Nephron (organoid): ENCODE data around the gene TSPAN14.
A peak's percentile ranks its signal among the peaks of the same experiment; 100 is the strongest.

ENCODE experiments used
- H3K27ac Mint-ChIP-seq, 3 experiments: 2 replicates each; pipeline ENCODE4 v1.8.0; 2020; ENCODE audit warnings: mixed read lengths in 3 of 3, mild to moderate bottlenecking in 2 of 3, moderate library complexity in 1 of 3
- H3K27me3 Mint-ChIP-seq: 2 replicates; pipeline ENCODE4 v1.8.0; 2021; ENCODE audit warnings: low read depth, mild to moderate bottlenecking, moderate library complexity, mixed read lengths
- H3K36me3 Mint-ChIP-seq: 2 replicates; pipeline ENCODE4 v1.8.0; 2020; ENCODE audit warnings: low read depth, mixed read lengths
- H3K4me1 Mint-ChIP-seq: 2 replicates; pipeline ENCODE4 v1.8.0; 2020; ENCODE audit warnings: mixed read lengths
- H3K4me3 Mint-ChIP-seq, 3 experiments: 2 replicates each; pipeline ENCODE4 v1.8.0; 2020; ENCODE audit warnings: mild to moderate bottlenecking in 3 of 3, mixed read lengths in 3 of 3, moderate library complexity in 2 of 3
- H3K9me3 Mint-ChIP-seq: 2 replicates; pipeline ENCODE4 v1.8.0; 2020; ENCODE audit warnings: mixed read lengths
- TF ChIP-seq, protein P1 (sequence below), 3 experiments: fragments of 200-600 bp; sonication (generic); IDR thresholded peaks; one replicate each; pipeline ENCODE4 v1.5.0; 2021; ENCODE audit warnings: antibody characterized with exemption in 3 of 3; ENCODE audit not compliant: unreplicated experiment in 3 of 3

The TSPAN14 gene

GRCh38 chr10:80449520-80449919 is 4.6 kb upstream of the TSPAN14 start:
- TF ChIP-seq, protein P1, sequence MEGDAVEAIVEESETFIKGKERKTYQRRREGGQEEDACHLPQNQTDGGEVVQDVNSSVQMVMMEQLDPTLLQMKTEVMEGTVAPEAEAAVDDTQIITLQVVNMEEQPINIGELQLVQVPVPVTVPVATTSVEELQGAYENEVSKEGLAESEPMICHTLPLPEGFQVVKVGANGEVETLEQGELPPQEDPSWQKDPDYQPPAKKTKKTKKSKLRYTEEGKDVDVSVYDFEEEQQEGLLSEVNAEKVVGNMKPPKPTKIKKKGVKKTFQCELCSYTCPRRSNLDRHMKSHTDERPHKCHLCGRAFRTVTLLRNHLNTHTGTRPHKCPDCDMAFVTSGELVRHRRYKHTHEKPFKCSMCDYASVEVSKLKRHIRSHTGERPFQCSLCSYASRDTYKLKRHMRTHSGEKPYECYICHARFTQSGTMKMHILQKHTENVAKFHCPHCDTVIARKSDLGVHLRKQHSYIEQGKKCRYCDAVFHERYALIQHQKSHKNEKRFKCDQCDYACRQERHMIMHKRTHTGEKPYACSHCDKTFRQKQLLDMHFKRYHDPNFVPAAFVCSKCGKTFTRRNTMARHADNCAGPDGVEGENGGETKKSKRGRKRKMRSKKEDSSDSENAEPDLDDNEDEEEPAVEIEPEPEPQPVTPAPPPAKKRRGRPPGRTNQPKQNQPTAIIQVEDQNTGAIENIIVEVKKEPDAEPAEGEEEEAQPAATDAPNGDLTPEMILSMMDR (IDR thresholded peaks at IDR 0.05; ENCODE audit: unreplicated experiment in 3 of 3), result no peak
- Mint-ChIP-seq H3K27ac (no peak overlapping the region), H3K4me3 (no peak overlapping the region), H3K36me3 (no peaks in the 10 kb centered on the region), H3K9me3 (no peaks in the 10 kb centered on the region), H3K4me1 (peaks cover 29% of the 10 kb centered on the region), H3K27me3 (peaks cover 5% of the 10 kb centered on the region)

DNA sequence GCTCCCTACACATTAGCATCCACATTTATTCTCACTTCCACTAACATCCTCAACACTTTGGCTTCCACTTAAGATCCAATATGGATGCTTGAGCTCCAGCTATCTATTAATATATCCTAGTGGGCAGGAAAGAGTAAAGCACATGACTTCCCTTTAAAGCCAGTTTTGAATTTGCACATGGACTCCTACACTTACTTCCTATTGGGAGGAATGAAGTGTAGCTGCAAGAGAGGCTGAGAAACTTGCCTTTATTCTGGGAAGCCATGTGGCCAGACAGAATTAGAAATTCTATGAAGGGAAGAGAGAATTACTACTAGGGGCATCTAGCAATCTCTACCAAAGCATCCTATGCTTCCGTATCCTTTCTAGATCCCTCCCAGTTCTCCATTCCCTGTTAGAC is 3.0 kb upstream of the TSPAN14 start:
- Mint-ChIP-seq H3K4me1 (peaks cover 33% of the 10 kb centered on the region), H3K36me3 (no peaks in the 10 kb centered on the region), H3K9me3 (no peaks in the 10 kb centered on the region), H3K27me3 (peaks cover 8% of the 10 kb centered on the region), H3K4me3 (no peak overlapping the region), H3K27ac (no peak overlapping the region)
- TF ChIP-seq, protein P1 (IDR thresholded peaks at IDR 0.05; ENCODE audit: unreplicated experiment in 3 of 3), result no peak

DNA sequence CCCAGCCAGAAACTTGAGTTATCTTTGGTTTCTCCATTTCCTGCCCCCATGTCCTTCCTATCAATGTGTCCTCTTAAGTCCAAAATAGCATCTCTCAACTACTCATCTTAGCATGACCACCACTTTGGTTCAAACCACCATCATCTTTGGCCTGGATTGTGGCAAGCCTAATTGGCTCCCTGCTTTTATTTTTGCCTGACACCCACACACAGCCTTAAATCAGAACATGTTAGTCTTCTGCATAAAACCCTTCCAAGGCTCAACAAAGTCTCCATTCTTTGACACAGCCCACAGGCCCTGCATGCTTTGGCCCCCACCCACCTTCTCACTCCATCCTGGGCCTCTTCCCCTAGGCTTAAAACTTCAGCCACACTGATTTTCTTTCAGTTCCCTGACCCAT is 2.0 kb upstream of the TSPAN14 start:
- Mint-ChIP-seq H3K4me1 (peaks cover 27% of the 10 kb centered on the region), H3K27me3 (peaks cover 7% of the 10 kb centered on the region), H3K27ac (no peak overlapping the region), H3K9me3 (no peaks in the 10 kb centered on the region), H3K4me3 (no peak overlapping the region), H3K36me3 (no peaks in the 10 kb centered on the region)
- TF ChIP-seq, protein P1 (IDR thresholded peaks at IDR 0.05; ENCODE audit: unreplicated experiment in 3 of 3), result no peak

DNA sequence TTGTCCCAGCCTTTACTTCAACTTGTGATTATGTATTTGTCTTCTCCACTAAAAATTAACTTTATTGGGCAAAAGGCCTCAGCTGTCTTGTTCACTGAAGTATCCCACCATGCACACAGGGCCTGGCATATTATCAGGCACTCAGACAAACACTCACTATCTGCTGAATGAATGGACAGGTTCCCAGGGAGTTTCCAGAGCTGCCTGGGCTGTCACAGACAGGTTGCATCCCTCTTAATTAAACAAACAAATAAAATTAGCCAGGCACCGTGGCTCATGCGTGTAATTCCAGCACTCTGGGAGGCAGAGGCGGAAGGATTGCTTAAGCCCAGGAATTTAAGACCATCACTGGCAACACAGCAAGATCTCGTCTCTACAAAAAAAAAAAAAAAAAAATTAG is 1.5 kb upstream of the TSPAN14 start:
- Mint-ChIP-seq H3K27me3 (peaks cover 4% of the 10 kb centered on the region), H3K36me3 (no peaks in the 10 kb centered on the region), H3K4me1 (peaks cover 22% of the 10 kb centered on the region), H3K27ac (no peak overlapping the region), H3K4me3 (no peak overlapping the region), H3K9me3 (no peaks in the 10 kb centered on the region)
- TF ChIP-seq, protein P1 (IDR thresholded peaks at IDR 0.05; ENCODE audit: unreplicated experiment in 3 of 3), result no peak

DNA sequence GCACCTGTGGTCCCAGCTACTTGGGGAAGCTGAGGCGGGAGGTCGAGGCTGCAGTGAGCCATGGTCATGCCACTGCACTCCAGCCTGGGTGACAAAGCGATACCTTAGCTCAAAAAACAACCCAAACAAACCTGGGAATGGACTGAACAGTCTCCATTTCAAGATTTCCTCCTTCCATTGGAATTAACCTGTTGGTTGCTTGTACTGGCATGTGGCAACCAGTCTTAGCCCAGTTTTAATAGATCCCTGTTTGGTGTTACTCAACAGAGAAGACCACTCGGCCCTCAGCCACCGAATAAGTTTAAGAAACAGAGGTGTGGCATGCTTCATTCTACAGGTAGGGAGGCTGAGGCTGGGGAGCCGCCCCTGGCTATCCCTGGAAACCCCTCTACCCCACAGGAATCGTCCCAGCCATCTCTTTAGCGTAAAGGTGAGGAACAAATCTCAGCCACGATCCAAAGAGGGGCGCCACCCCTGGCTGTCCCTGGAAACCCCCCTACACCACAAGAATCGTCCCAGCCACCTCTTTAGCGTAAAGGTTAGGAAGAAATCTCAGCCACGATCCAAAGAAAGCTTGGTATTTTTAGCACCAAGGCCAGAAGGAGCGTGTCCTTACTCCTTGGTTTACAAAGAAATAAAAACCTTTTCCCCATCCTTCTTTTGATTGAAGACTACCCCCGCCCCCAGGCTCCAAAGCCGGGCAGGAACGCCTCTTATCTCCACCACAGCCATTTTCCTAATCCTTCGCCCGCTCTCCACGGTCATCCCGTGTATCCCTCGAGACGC is 861 bp upstream of the TSPAN14 start:
- Mint-ChIP-seq H3K4me3 (peak overlapping the region; percentile 88 to 91 (median 89)), H3K36me3 (no peaks in the 10 kb centered on the region), H3K9me3 (no peaks in the 10 kb centered on the region), H3K27ac (peak overlapping the region in 2 of 3 experiments; percentile 95 to 98), H3K4me1 (peaks cover 28% of the 10 kb centered on the region), H3K27me3 (peaks cover 4% of the 10 kb centered on the region)
- TF ChIP-seq, protein P1 (IDR thresholded peaks at IDR 0.05; ENCODE audit: unreplicated experiment in 3 of 3), result no peak
